H9 (cell line): ENCODE data around the gene SCOC. TPM values are rescaled to one million over a fixed set of nuclear protein-coding genes. Genes with fewer than 3 reads are reported as not detected.

ENCODE experiments used
- DNase-seq: peaks from one replicate; pipeline ENCODE4 v3.0.0-alpha.2; 2017
- H2AFZ ChIP-seq: one replicate; pipeline ENCODE4 v1.6.1; 2013; ENCODE audit warnings: mild to moderate bottlenecking, low read length, control low read depth, moderate library complexity
- H2AK5ac ChIP-seq: 2 replicates; pipeline ENCODE4 v1.6.1; 2013; ENCODE audit warnings: low read length, control low read depth, mixed read lengths; ENCODE audit not compliant: insufficient read length
- H2BK120ac ChIP-seq: one replicate; pipeline ENCODE4 v1.6.1; 2013; ENCODE audit warnings: low read depth, mild to moderate bottlenecking, low read length, control low read depth, inconsistent platforms; ENCODE audit not compliant: poor library complexity, severe bottlenecking
- H2BK12ac ChIP-seq: 2 replicates; pipeline ENCODE4 v1.6.1; 2013; ENCODE audit warnings: low read length, control low read depth, mixed read lengths, low read depth; ENCODE audit not compliant: insufficient read length
- H2BK15ac ChIP-seq: 2 replicates; pipeline ENCODE4 v1.6.1; 2013; ENCODE audit warnings: low read depth, low read length, control low read depth
- H2BK20ac ChIP-seq: one replicate; pipeline ENCODE4 v1.6.1; 2013; ENCODE audit warnings: low read depth, mild to moderate bottlenecking, low read length, control low read depth, inconsistent platforms; ENCODE audit not compliant: poor library complexity, severe bottlenecking
- H2BK5ac ChIP-seq: 2 replicates; pipeline ENCODE4 v1.6.1; 2013; ENCODE audit warnings: low read length, control low read depth, mixed read lengths; ENCODE audit not compliant: insufficient read length
- H3K14ac ChIP-seq: 2 replicates; pipeline ENCODE4 v1.6.1; 2013; ENCODE audit warnings: low read length, control low read depth; ENCODE audit not compliant: insufficient read depth
- H3K18ac ChIP-seq: 2 replicates; pipeline ENCODE4 v1.6.1; 2013; ENCODE audit warnings: low read depth, mild to moderate bottlenecking, mixed read lengths, low read length, control low read depth; ENCODE audit not compliant: insufficient read length
- H3K23ac ChIP-seq: 2 replicates; pipeline ENCODE4 v1.6.1; 2013; ENCODE audit warnings: low read length, control low read depth, mixed read lengths, low read depth; ENCODE audit not compliant: insufficient read length
- H3K23me2 ChIP-seq: 2 replicates; pipeline ENCODE4 v1.6.1; 2013; ENCODE audit warnings: low read depth, mild to moderate bottlenecking, mixed read lengths, low read length, control low read depth; ENCODE audit not compliant: insufficient read length, poor library complexity, severe bottlenecking
- H3K27ac ChIP-seq: 2 replicates; pipeline ENCODE4 v1.5.1; 2013; ENCODE audit warnings: low read length, control low read depth, mixed read lengths, low read depth; ENCODE audit not compliant: insufficient read length
- H3K27me3 ChIP-seq: 2 replicates; pipeline ENCODE4 v1.6.1; 2013; ENCODE audit warnings: low read length, control low read depth, inconsistent platforms; ENCODE audit not compliant: insufficient read depth
- H3K4ac ChIP-seq: 2 replicates; pipeline ENCODE4 v1.6.1; 2013; ENCODE audit warnings: low read depth, mild to moderate bottlenecking, control low read depth, inconsistent platforms, low read length, moderate library complexity
- H3K4me1 ChIP-seq: 2 replicates; pipeline ENCODE4 v1.6.1; 2013; ENCODE audit warnings: low read length, control low read depth, inconsistent platforms; ENCODE audit not compliant: insufficient read depth
- H3K4me2 ChIP-seq: 2 replicates; pipeline ENCODE4 v1.6.1; 2013; ENCODE audit warnings: low read length, control low read depth, mixed read lengths; ENCODE audit not compliant: insufficient read length, insufficient read depth
- H3K56ac ChIP-seq: 2 replicates; pipeline ENCODE4 v1.6.1; 2013; ENCODE audit warnings: low read depth, mild to moderate bottlenecking, mixed read lengths, low read length, control low read depth; ENCODE audit not compliant: insufficient read length
- H3K79me1 ChIP-seq: 2 replicates; pipeline ENCODE4 v1.6.1; 2013; ENCODE audit warnings: low read depth, mild to moderate bottlenecking, moderate library complexity, low read length, control low read depth, inconsistent platforms; ENCODE audit not compliant: insufficient read depth, poor library complexity, severe bottlenecking
- H3K79me2 ChIP-seq: 2 replicates; pipeline ENCODE4 v1.6.1; 2013; ENCODE audit warnings: low read length, control low read depth, inconsistent platforms; ENCODE audit not compliant: insufficient read depth
- H3K9ac ChIP-seq: 2 replicates; pipeline ENCODE4 v1.6.1; 2013; ENCODE audit warnings: low read length, control low read depth, mixed read lengths; ENCODE audit not compliant: insufficient read length; ENCODE audit errors: extremely low read depth
- H3K9me3 ChIP-seq: one replicate; pipeline ENCODE4 v1.6.1; 2013; ENCODE audit warnings: low read depth, low read length, inconsistent platforms; ENCODE audit not compliant: control insufficient read depth
- H3T11ph ChIP-seq: one replicate; pipeline ENCODE4 v1.6.1; 2013; ENCODE audit warnings: mild to moderate bottlenecking, low read length, control low read depth, inconsistent platforms
- H4K20me1 ChIP-seq: one replicate; pipeline ENCODE4 v1.6.1; 2013; ENCODE audit not compliant: control insufficient read depth, insufficient read length, insufficient read depth
- H4K5ac ChIP-seq: 2 replicates; pipeline ENCODE4 v1.6.1; 2013; ENCODE audit warnings: low read depth, mild to moderate bottlenecking, mixed read lengths, low read length, control low read depth; ENCODE audit not compliant: insufficient read length
- H4K8ac ChIP-seq: replicated peaks from 2 replicates; pipeline ENCODE4 v1.6.1; 2013; ENCODE audit warnings: low read length, control low read depth, mixed read lengths, low read depth; ENCODE audit not compliant: insufficient read length
- H4K91ac ChIP-seq: 2 replicates; pipeline ENCODE4 v1.6.1; 2013; ENCODE audit warnings: low read depth, mild to moderate bottlenecking, moderate library complexity, mixed read lengths, low read length, control low read depth; ENCODE audit not compliant: insufficient read length
- H3K27ac Mint-ChIP-seq, 3 experiments: 2 replicates in 2 of 3; 3 replicates in 1 of 3; pipeline ENCODE4 v1.8.0; 2020 to 2021; ENCODE audit warnings: mixed read lengths in 3 of 3, mild to moderate bottlenecking in 1 of 3, moderate library complexity in 1 of 3
- H3K27me3 Mint-ChIP-seq: 2 replicates; pipeline ENCODE4 v1.8.0; 2021; ENCODE audit warnings: low read depth, mild to moderate bottlenecking, moderate library complexity, mixed read lengths
- H3K36me3 Mint-ChIP-seq, 3 experiments: 2 replicates in 2 of 3; 3 replicates in 1 of 3; pipeline ENCODE4 v1.8.0; 2020 to 2021; ENCODE audit warnings: low read depth in 3 of 3, mixed read lengths in 3 of 3; ENCODE audit not compliant: insufficient read depth in 1 of 3
- H3K4me1 Mint-ChIP-seq, 2 experiments: 2 replicates each; pipeline ENCODE4 v1.8.0; 2020; ENCODE audit warnings: mixed read lengths in 2 of 2
- H3K4me3 Mint-ChIP-seq, 2 experiments: 2 replicates in 1 of 2; 3 replicates in 1 of 2; pipeline ENCODE4 v1.8.0; 2020 to 2021; ENCODE audit warnings: mild to moderate bottlenecking in 2 of 2, mixed read lengths in 2 of 2, moderate library complexity in 1 of 2
- H3K9me3 Mint-ChIP-seq, 2 experiments: 2 replicates in 1 of 2; 3 replicates in 1 of 2; pipeline ENCODE4 v1.8.0; 2020; ENCODE audit warnings: mild to moderate bottlenecking in 2 of 2, mixed read lengths in 2 of 2, moderate library complexity in 1 of 2
- WGBS: extraction: QIAGEN DNeasy Blood & Tissue Kit; methylation state at CpG from one replicate; pipeline ENCODE4 v1.1.7; 2013; ENCODE audit warnings: missing lambda C conversion rate, low lambda C conversion rate, mixed read lengths; ENCODE audit not compliant: insufficient read length; ENCODE audit errors: extremely low coverage; 5-methylcytosine and 5-hydroxymethylcytosine counted together
- total RNA-seq: library from RNA; stranded (reverse); gene quantifications from 2 replicates; pipeline ENCODE4 v1.2.1, GENCODE V29; 2021
- TF ChIP-seq, protein P1 (sequence below): fragments of 200-600 bp; sonication (generic); conservative IDR thresholded peaks from 3 replicates; pipeline ENCODE4 v1.8.0; 2021; ENCODE audit warnings: antibody characterized with exemption, mild to moderate bottlenecking

The SCOC gene
- total RNA-seq, 1 experiment from 2014 or later: 29.4 TPM

DNA sequence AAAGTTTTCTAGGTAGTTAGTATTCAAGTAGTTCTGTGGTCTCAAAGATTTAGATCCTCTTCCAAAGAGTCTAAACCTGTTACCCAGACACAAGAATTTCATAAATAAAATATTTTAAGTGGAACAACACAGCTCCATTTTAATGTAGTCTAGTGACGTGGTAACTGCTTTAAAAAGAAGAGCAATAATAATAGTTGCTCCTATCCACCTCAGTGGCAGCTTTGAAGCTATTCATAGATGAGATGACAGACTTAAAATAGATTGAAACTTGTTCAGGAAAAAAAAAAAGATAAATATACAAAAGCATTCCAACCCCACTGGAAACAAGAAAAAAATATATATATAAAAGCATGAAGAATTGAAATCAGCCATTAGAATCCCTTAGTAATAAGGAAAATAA, 14.6 kb downstream of the SCOC start:
- no peaks in the 10 kb centered on the region for H3K27me3 Mint-ChIP-seq
- TF ChIP-seq, protein P1, sequence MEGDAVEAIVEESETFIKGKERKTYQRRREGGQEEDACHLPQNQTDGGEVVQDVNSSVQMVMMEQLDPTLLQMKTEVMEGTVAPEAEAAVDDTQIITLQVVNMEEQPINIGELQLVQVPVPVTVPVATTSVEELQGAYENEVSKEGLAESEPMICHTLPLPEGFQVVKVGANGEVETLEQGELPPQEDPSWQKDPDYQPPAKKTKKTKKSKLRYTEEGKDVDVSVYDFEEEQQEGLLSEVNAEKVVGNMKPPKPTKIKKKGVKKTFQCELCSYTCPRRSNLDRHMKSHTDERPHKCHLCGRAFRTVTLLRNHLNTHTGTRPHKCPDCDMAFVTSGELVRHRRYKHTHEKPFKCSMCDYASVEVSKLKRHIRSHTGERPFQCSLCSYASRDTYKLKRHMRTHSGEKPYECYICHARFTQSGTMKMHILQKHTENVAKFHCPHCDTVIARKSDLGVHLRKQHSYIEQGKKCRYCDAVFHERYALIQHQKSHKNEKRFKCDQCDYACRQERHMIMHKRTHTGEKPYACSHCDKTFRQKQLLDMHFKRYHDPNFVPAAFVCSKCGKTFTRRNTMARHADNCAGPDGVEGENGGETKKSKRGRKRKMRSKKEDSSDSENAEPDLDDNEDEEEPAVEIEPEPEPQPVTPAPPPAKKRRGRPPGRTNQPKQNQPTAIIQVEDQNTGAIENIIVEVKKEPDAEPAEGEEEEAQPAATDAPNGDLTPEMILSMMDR: no peak
- no peak overlapping the region for H3T11ph ChIP-seq

More for the DNA sequence above, 14.6 kb downstream of the SCOC start:
- Histone ChIP-seq H3K27ac (no peak overlapping the region), H3K18ac (no peak overlapping the region), H3K14ac (no peak overlapping the region), H2BK5ac (no peak overlapping the region), H3K4me2 (no peak overlapping the region), H4K20me1 (no peaks in the 10 kb centered on the region), H3K79me1 (no peaks in the 10 kb centered on the region), H2AFZ (no peak overlapping the region), H3K23me2 (no peaks in the 10 kb centered on the region), H2BK20ac (no peak overlapping the region), H3K23ac (no peak overlapping the region), H2BK12ac (no peak overlapping the region), H3K9ac (no peak overlapping the region), H4K8ac (no peak overlapping the region), H3K27me3 (no peaks in the 10 kb centered on the region), H3K4me1 (no peaks in the 10 kb centered on the region), H4K5ac (no peak overlapping the region), H2BK15ac (no peak overlapping the region), H3K4ac (no peak overlapping the region), H3K56ac (no peak overlapping the region), H2BK120ac (no peak overlapping the region), H2AK5ac (no peak overlapping the region), H3K79me2 (no peaks in the 10 kb centered on the region), H3K9me3 (no peaks in the 10 kb centered on the region), H4K91ac (no peak overlapping the region)
- H3K9me3 Mint-ChIP-seq: no peaks in the 10 kb centered on the region
- no peak overlapping the region for H3K27ac Mint-ChIP-seq
- H3K36me3 Mint-ChIP-seq: no peaks in the 10 kb centered on the region
- H3K4me1 Mint-ChIP-seq: no peaks in the 10 kb centered on the region
- DNase-seq: no peak
- no peak overlapping the region for H3K4me3 Mint-ChIP-seq
- WGBS: no CpG with 5 or more reads among the region's 1 CpG
